Measurements from ENCODE around the gene PINLYP. TPM values are rescaled to one million over a fixed set of nuclear protein-coding genes. Genes with fewer than 3 reads are reported as not detected.

The PINLYP gene
- total RNA-seq, 2 experiments from 2014 or later, result 0.40 to 4.9 TPM

- Histone ChIP-seq H3K36me3 (ENCODE audit: insufficient read depth, low read length) (no peaks in the 10 kb centered on the region), H3K79me2 (ENCODE audit: insufficient read depth, low read depth, low read length) (no peaks in the 10 kb centered on the region), H2AFZ (ENCODE audit: low read length) (peak within 1 kb of the TSS; percentile 27; the same call in 1 of the 2 replicates), H3K4me1 (ENCODE audit: insufficient read depth, low read length, poor library complexity, severe bottlenecking) (peaks cover 18% of the 10 kb centered on the region), H3K4me3 (ENCODE audit: low read depth, low read length, poor library complexity, severe bottlenecking) (peak within 1 kb of the TSS; percentile 62), H3K4me2 (ENCODE audit: low read length) (peak within 1 kb of the TSS; percentile 86), H3K9me2 (ENCODE audit: insufficient read depth, low read length) (no peaks in the 10 kb centered on the region), H3K9me3 (ENCODE audit: low read length) (no peaks in the 10 kb centered on the region), H4K20me1 (ENCODE audit: insufficient read depth, low read length) (no peaks in the 10 kb centered on the region), H3K27ac (ENCODE audit: low read depth, low read length, poor library complexity, severe bottlenecking) (no peak within 1 kb of the TSS)
- CTCF ChIA-PET (ENCODE audit: unreplicated experiment), result no interaction called here
- intact Hi-C loops (cut with micrococcal nuclease; ENCODE audit: unreplicated experiment), result no loop called here
- peak; percentile 42 for DNase-seq (ENCODE audit: low spot score)
- no peak for TF ChIP-seq CTCF (conservative IDR thresholded peaks at IDR 0.05; ENCODE audit: low read length)
- no peak for TF ChIP-seq EZH2phosphoT487 (IDR thresholded peaks at IDR 0.05; ENCODE audit: borderline replicate concordance, low read depth, low read length)
- BruUV-seq (replicated peaks), result no TSS peak
- POLR2A ChIA-PET, result interaction anchor here (0.7 kb wide), 1 partner anchor 158 kb away, joined by 4 read pairs; no protein-coding TSS in a partner anchor
Observed at GRCh38 chr19:43526884-43527859, 48.4 kb upstream of the PINLYP start, which contains the start of gene ETHE1. Gene ETHE1 (minus strand): TSS chr19:43527201. CDS start chr19:43527177, 24 bp downstream.

GRCh38 chr19:43527860-43528622 lies 47.6 kb upstream of the PINLYP start:
- no peak for DNase-seq (ENCODE audit: low spot score)
- Histone ChIP-seq H2AFZ (ENCODE audit: low read length) (no peak overlapping the region), H3K9me3 (ENCODE audit: low read length) (no peaks in the 10 kb centered on the region), H3K79me2 (ENCODE audit: insufficient read depth, low read depth, low read length) (no peaks in the 10 kb centered on the region), H3K9me2 (ENCODE audit: insufficient read depth, low read length) (no peaks in the 10 kb centered on the region), H3K4me2 (ENCODE audit: low read length) (peak overlapping the region; percentile 43; the same call in 1 of the 2 replicates), H3K36me3 (ENCODE audit: insufficient read depth, low read length) (no peaks in the 10 kb centered on the region), H3K4me3 (ENCODE audit: low read depth, low read length, poor library complexity, severe bottlenecking) (no peak overlapping the region), H3K4me1 (ENCODE audit: insufficient read depth, low read length, poor library complexity, severe bottlenecking) (peaks cover 27% of the 10 kb centered on the region), H3K27ac (ENCODE audit: low read depth, low read length, poor library complexity, severe bottlenecking) (no peak overlapping the region), H4K20me1 (ENCODE audit: insufficient read depth, low read length) (no peaks in the 10 kb centered on the region)
- ChIA-PET POLR2A (interaction anchor here (0.6 to 1.0 kb wide), 4 partner anchors 21 to 157 kb away, joined by 3 to 4 read pairs (median 4); no protein-coding TSS in a partner anchor), CTCF (ENCODE audit: unreplicated experiment) (no interaction called here)
- BruUV-seq (replicated peaks), result no TSS peak
- intact Hi-C loops (cut with micrococcal nuclease; ENCODE audit: unreplicated experiment), result no loop called here
- no peak for TF ChIP-seq CTCF (conservative IDR thresholded peaks at IDR 0.05; ENCODE audit: low read length)
- TF ChIP-seq EZH2phosphoT487 (IDR thresholded peaks at IDR 0.05; ENCODE audit: borderline replicate concordance, low read depth, low read length), result no peak
